Measurements from ENCODE around the gene SPTBN5. TPM values are rescaled to one million over a fixed set of nuclear protein-coding genes. Genes with fewer than 3 reads are reported as not detected.

The SPTBN5 gene
- polyA plus RNA-seq, 1 donor from 2014 or later: 0.01 TPM

DNA sequence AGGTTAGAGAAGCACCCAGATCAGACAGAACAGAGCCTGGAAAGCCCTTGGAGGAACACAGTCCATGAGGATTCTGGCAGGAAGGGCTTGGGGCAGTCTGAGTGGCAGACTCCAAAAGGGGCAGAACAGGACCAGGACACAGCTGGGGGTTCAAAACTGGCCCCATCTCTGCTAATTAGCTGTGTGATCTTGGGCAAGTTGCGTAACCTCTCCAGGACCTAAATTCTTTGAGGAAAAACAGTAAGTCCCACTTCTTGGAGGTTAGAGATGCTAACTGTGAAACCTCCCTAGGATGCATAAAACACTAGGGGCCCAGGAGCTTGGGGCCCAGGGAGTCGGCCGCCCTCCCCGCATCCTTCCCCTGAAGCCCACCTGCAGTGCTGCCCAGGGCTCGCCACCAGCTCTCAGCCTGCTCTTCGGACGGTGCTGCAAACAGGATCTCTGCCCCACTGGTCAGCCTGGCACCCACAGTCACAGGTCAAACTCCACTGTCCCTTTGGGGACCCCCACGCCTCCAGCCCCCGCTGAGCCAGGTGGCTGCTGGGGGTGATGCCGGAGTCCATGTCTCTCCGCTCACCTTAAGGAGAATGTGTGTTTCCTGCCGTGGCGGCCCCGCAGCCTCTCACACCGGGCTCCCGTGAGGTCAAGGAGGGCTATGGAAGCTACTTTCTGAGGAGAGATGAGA is 43.2 kb downstream of the SPTBN5 start:
- H3K9me3 ChIP-seq (ENCODE audit: low read length): no peaks in the 10 kb centered on the region
- no peak overlapping the region for H3K4me2 ChIP-seq (ENCODE audit: low read length)
- no peaks in the 10 kb centered on the region for H3K27me3 ChIP-seq (ENCODE audit: insufficient read depth, low read depth, low read length)
- no peaks in the 10 kb centered on the region for H3K79me2 ChIP-seq (replicated peaks; ENCODE audit: insufficient read depth, low read length)
- no peak overlapping the region for H3K9ac ChIP-seq (ENCODE audit: low read length)
- no peak overlapping the region for H2AFZ ChIP-seq (ENCODE audit: low read depth, low read length)
- no peaks in the 10 kb centered on the region for H3F3A ChIP-seq (ENCODE audit: insufficient read depth, low read length, poor library complexity, severe bottlenecking)
- TF ChIP-seq, protein P1, sequence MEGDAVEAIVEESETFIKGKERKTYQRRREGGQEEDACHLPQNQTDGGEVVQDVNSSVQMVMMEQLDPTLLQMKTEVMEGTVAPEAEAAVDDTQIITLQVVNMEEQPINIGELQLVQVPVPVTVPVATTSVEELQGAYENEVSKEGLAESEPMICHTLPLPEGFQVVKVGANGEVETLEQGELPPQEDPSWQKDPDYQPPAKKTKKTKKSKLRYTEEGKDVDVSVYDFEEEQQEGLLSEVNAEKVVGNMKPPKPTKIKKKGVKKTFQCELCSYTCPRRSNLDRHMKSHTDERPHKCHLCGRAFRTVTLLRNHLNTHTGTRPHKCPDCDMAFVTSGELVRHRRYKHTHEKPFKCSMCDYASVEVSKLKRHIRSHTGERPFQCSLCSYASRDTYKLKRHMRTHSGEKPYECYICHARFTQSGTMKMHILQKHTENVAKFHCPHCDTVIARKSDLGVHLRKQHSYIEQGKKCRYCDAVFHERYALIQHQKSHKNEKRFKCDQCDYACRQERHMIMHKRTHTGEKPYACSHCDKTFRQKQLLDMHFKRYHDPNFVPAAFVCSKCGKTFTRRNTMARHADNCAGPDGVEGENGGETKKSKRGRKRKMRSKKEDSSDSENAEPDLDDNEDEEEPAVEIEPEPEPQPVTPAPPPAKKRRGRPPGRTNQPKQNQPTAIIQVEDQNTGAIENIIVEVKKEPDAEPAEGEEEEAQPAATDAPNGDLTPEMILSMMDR (IDR thresholded peaks at IDR 0.05; ENCODE audit: poor library complexity, severe bottlenecking): no peak
- TF ChIP-seq SMC3 (conservative IDR thresholded peaks at IDR 0.05; ENCODE audit: poor library complexity) (no peak), RAD21 (conservative IDR thresholded peaks at IDR 0.05) (no peak), POLR2AphosphoS5 (IDR thresholded peaks at IDR 0.05) (no peak), MXI1 (conservative IDR thresholded peaks at IDR 0.05; ENCODE audit: poor library complexity, severe bottlenecking) (no peak), REST (IDR thresholded peaks at IDR 0.05; ENCODE audit: borderline replicate concordance) (no peak), EP300 (conservative IDR thresholded peaks at IDR 0.05; ENCODE audit: poor library complexity, severe bottlenecking) (no peak), TAF1 (IDR thresholded peaks at IDR 0.05; ENCODE audit: low read depth) (no peak), EZH2 (IDR thresholded peaks at IDR 0.05; ENCODE audit: borderline replicate concordance, insufficient read depth, low read length, poor library complexity, severe bottlenecking) (no peak)
- H4K20me1 ChIP-seq (ENCODE audit: insufficient read depth): no peaks in the 10 kb centered on the region
- H3K4me3 ChIP-seq (ENCODE audit: low read length): no peak overlapping the region
- H3K36me3 ChIP-seq (ENCODE audit: insufficient read depth, low read length): no peaks in the 10 kb centered on the region
- H3K9me2 ChIP-seq (ENCODE audit: insufficient read depth, low read length): no peaks in the 10 kb centered on the region
- H3K27ac ChIP-seq (ENCODE audit: low read length): no peak overlapping the region

DNA sequence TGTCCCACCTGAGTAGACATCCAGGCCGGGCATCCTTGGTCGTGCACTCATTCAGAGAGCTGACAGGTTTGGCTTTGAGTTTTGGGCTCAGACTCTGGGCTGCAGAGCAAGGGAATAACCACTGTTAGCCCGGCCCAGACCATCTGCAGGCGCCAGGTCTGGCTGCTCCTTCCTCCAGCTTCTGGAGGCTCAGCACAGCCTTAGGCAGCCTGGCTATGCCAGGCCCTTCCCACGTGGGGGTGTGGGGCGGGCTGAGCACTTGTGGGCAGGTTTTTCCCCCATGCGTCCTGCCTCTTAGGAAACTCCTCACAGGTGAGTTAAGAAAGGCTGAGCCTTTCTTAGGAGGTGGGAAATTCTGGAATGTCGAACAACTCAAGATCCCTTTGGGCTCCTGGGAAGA is 44.0 kb downstream of the SPTBN5 start:
- no peaks in the 10 kb centered on the region for H3K27me3 ChIP-seq (ENCODE audit: insufficient read depth, low read depth, low read length)
- no peaks in the 10 kb centered on the region for H3K9me2 ChIP-seq (ENCODE audit: insufficient read depth, low read length)
- H3K9me3 ChIP-seq (ENCODE audit: low read length): no peaks in the 10 kb centered on the region
- no peak for TF ChIP-seq REST (IDR thresholded peaks at IDR 0.05; ENCODE audit: borderline replicate concordance)
- TF ChIP-seq RAD21 (conservative IDR thresholded peaks at IDR 0.05): no peak
- TF ChIP-seq EZH2 (IDR thresholded peaks at IDR 0.05; ENCODE audit: borderline replicate concordance, insufficient read depth, low read length, poor library complexity, severe bottlenecking): no peak
- TF ChIP-seq TAF1 (IDR thresholded peaks at IDR 0.05; ENCODE audit: low read depth): no peak
- TF ChIP-seq SMC3 (conservative IDR thresholded peaks at IDR 0.05; ENCODE audit: poor library complexity): no peak
- TF ChIP-seq, protein P1 (IDR thresholded peaks at IDR 0.05; ENCODE audit: poor library complexity, severe bottlenecking): no peak
- TF ChIP-seq EP300 (conservative IDR thresholded peaks at IDR 0.05; ENCODE audit: poor library complexity, severe bottlenecking): no peak
- no peak for TF ChIP-seq POLR2AphosphoS5 (IDR thresholded peaks at IDR 0.05)
- TF ChIP-seq MXI1 (conservative IDR thresholded peaks at IDR 0.05; ENCODE audit: poor library complexity, severe bottlenecking): no peak
- no peaks in the 10 kb centered on the region for H3K79me2 ChIP-seq (replicated peaks; ENCODE audit: insufficient read depth, low read length)
- no peaks in the 10 kb centered on the region for H3K36me3 ChIP-seq (ENCODE audit: insufficient read depth, low read length)
- H3K9ac ChIP-seq (ENCODE audit: low read length): no peak overlapping the region
- H3K4me2 ChIP-seq (ENCODE audit: low read length): no peak overlapping the region
- no peak overlapping the region for H3K4me3 ChIP-seq (ENCODE audit: low read length)
- H4K20me1 ChIP-seq (ENCODE audit: insufficient read depth): no peaks in the 10 kb centered on the region
- H3F3A ChIP-seq (ENCODE audit: insufficient read depth, low read length, poor library complexity, severe bottlenecking): no peaks in the 10 kb centered on the region
- H3K27ac ChIP-seq (ENCODE audit: low read length): no peak overlapping the region
- H2AFZ ChIP-seq (ENCODE audit: low read depth, low read length): no peak overlapping the region
